Psoas muscle (tissue), 8 donors: Measurements from ENCODE around the gene KIF16B. TPM values are rescaled to one million over a fixed set of nuclear protein-coding genes. Genes with fewer than 3 reads are reported as not detected.
A peak's percentile ranks its signal among the peaks of the same experiment; 100 is the strongest.

Experiments used
- ATAC-seq, 4 donors: fragments of 200-7000 bp; cut with Tn5 transposase; one replicate each; pipeline ENCODE4 v1.9.1; 2020; ENCODE audit warnings: moderate library complexity in 3 of 4, mild to moderate bottlenecking in 2 of 4
- DNase-seq, 2 donors: peaks; one replicate each; pipeline ENCODE4 v3.0.0-alpha.2; 2020
- H3K27ac ChIP-seq: fragments of 200-600 bp; one replicate; pipeline ENCODE4 v1.8.0; 2022
- H3K27me3 ChIP-seq, 3 donors: fragments of 200-600 bp in 1 of 3; one replicate each; pipeline versions ENCODE4 v1.6.1 to v1.8.0; 2013 to 2022; ENCODE audit warnings: low read length in 2 of 3, mild to moderate bottlenecking in 2 of 3, moderate library complexity in 1 of 3; ENCODE audit not compliant: insufficient read depth in 3 of 3
- H3K36me3 ChIP-seq, 2 donors: fragments of 200-600 bp in 1 of 2; one replicate each; pipeline versions ENCODE4 v1.6.1 to v1.8.0; 2013 to 2022; ENCODE audit warnings: low read depth in 1 of 2, mild to moderate bottlenecking in 1 of 2, moderate library complexity in 1 of 2; ENCODE audit not compliant: insufficient read depth in 1 of 2
- H3K4me1 ChIP-seq: fragments of 200-600 bp; one replicate; pipeline ENCODE4 v1.8.0; 2022
- H3K4me3 ChIP-seq: fragments of 200-600 bp; one replicate; pipeline ENCODE4 v1.8.0; 2022; ENCODE audit warnings: mild to moderate bottlenecking
- H3K9me3 ChIP-seq: fragments of 200-600 bp; one replicate; pipeline ENCODE4 v1.8.0; 2022
- WGBS, 3 donors: extraction: QIAGEN DNeasy Blood & Tissue Kit; methylation state at CpG; one replicate each; pipeline versions ENCODE4 v1.1.6 to v1.1.7; 2013; 5-methylcytosine and 5-hydroxymethylcytosine counted together
- intact Hi-C, 2 donors: fragments of 100-400 bp; cut with DNase I; formaldehyde crosslinking; loops; one replicate each; pipeline versions ENCODE4 v1.11.0 to v1.14.2; 2022
- polyA plus RNA-seq, 3 donors: library from polyadenylated mRNA; stranded (reverse); fragments of 200-250 nt; gene quantifications; one replicate each; pipeline ENCODE4 v1.2.3, GENCODE V29; 2013
- total RNA-seq, 4 donors: library from RNA; stranded (reverse); fragmentation: NEBNext Ultra II Directional in 2 of 4; extraction: Animal tissue kit (Norgen Biotek cat#: 25700) in 2 of 4; gene quantifications; one replicate each; pipeline versions ENCODE4 v1.2.1 to v1.2.4, GENCODE V29; 2021 to 2023
- TF ChIP-seq, protein P1 (sequence below): fragments of 200-600 bp; IDR thresholded peaks from one replicate; pipeline ENCODE4 v1.8.0; 2022; ENCODE audit warnings: antibody characterized with exemption
- donor health status: healthy with polysubstance abuse.
- donor health status: DM: no; HTN: no; CAD: no; lungs with moderate emphysema.
- donor health status: Bipolar disorder and iron deficiency.
- donor health status: healthy.
- donor health status: DM: yes; HTN: yes; CAD: no.
- donor health status: DM: no; HTN: no; CAD: no.
- donor health status: DM: no; HTN: no; CAD: no.
- donor health status: DM: yes; HTN: yes; CAD: no.

KIF16B gene
- total and polyA plus RNA-seq, 7 donors = 18.1 to 30.6 (median 24.1) TPM

DNA sequence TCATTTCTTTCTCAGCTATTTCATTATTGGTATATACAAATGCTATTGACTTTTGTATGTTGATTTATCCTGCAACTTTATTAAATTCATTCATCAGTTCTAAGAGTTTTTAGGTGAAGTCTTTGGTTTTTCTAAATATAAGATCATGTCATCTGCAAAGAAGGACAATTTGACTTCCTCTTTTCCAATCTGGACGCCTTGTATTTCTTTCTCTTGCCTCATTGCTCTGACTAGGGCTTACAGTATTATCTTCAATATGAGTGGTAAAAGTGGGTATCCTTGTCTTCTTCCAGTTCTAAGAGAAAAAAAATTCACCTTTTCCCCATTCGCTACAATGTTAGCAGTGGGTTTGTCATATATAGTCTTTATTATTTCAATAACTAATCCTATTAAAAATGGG lies 38.0 kb downstream of the KIF16B start:
- no peaks in the 10 kb centered on the region for H3K9me3 ChIP-seq
- 93 to 97% (median 96%) methylated on average over 2 of the region's 2 CpGs for WGBS, 3 donors
- DNase-seq (no peak), ATAC-seq (no peak)
- H3K27me3 ChIP-seq = no peaks in the 10 kb centered on the region
- H3K27ac ChIP-seq = no peak overlapping the region
- TF ChIP-seq, protein P1, sequence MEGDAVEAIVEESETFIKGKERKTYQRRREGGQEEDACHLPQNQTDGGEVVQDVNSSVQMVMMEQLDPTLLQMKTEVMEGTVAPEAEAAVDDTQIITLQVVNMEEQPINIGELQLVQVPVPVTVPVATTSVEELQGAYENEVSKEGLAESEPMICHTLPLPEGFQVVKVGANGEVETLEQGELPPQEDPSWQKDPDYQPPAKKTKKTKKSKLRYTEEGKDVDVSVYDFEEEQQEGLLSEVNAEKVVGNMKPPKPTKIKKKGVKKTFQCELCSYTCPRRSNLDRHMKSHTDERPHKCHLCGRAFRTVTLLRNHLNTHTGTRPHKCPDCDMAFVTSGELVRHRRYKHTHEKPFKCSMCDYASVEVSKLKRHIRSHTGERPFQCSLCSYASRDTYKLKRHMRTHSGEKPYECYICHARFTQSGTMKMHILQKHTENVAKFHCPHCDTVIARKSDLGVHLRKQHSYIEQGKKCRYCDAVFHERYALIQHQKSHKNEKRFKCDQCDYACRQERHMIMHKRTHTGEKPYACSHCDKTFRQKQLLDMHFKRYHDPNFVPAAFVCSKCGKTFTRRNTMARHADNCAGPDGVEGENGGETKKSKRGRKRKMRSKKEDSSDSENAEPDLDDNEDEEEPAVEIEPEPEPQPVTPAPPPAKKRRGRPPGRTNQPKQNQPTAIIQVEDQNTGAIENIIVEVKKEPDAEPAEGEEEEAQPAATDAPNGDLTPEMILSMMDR = no peak
- H3K4me3 ChIP-seq = no peak overlapping the region
- peaks cover 20% of the 10 kb centered on the region for H3K4me1 ChIP-seq
- H3K36me3 ChIP-seq = no peaks in the 10 kb centered on the region
- intact Hi-C loops = loop anchor here in 1 of 2 donors (5.0 kb wide), 1 partner anchor 37 kb away; the partner anchor contains the start of gene KIF16B

DNA sequence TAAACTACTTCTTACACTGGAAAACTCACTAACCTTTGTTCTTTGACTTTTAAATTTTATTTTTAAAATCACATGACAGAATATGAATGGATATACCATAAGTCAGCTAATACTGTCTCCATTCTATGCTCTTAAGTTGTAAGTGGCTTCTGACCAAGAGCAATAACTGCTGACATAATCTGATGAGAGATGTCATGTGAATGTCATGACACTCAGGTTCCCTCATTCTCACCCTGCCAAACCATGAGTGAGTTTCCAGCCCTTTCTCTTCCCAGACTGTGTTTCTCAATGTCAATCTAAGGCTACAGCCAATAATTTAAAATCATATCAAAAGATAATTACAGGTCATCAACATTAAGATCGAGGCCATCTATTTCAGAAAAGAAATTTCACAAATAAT lies 39.7 kb downstream of the KIF16B start:
- 80 to 94% (median 90%) methylated on average over 1 of the region's 1 CpG for WGBS, 3 donors
- no peak overlapping the region for H3K4me3 ChIP-seq
- H3K27me3 ChIP-seq = no peaks in the 10 kb centered on the region
- no peaks in the 10 kb centered on the region for H3K9me3 ChIP-seq
- H3K4me1 ChIP-seq = peaks cover 26% of the 10 kb centered on the region
- DNase-seq = no peak
- peak; percentile 58 to 81 (median 74) for ATAC-seq
- no peaks in the 10 kb centered on the region for H3K36me3 ChIP-seq
- intact Hi-C loops = no loop called here
- H3K27ac ChIP-seq = peak overlapping the region; percentile 3
- TF ChIP-seq, protein P1 = no peak

GRCh38 chr20:16531485-16531884 lies 41.8 kb downstream of the KIF16B start:
- Histone ChIP-seq H3K27me3 (no peaks in the 10 kb centered on the region), H3K9me3 (no peaks in the 10 kb centered on the region), H3K36me3 (no peaks in the 10 kb centered on the region), H3K4me3 (no peak overlapping the region), H3K4me1 (peaks cover 44% of the 10 kb centered on the region), H3K27ac (no peak overlapping the region)
- ATAC-seq (no peak), DNase-seq (no peak)
- TF ChIP-seq, protein P1 = no peak
- intact Hi-C loops = no loop called here
- WGBS, 3 donors = 88 to 99% (median 95%) methylated on average over 8 of the region's 8 CpGs

GRCh38 chr20:16530201-16530681 lies 43.0 kb downstream of the KIF16B start:
- WGBS, 3 donors = 93 to 95% (median 94%) methylated on average over 15 of the region's 15 CpGs
- ATAC-seq = no peak

More at GRCh38 chr20:16530201-16530681, 43.0 kb downstream of the KIF16B start:
- Histone ChIP-seq H3K36me3 (no peaks in the 10 kb centered on the region), H3K27me3 (no peaks in the 10 kb centered on the region), H3K27ac (no peak overlapping the region), H3K9me3 (no peaks in the 10 kb centered on the region), H3K4me1 (peaks cover 49% of the 10 kb centered on the region), H3K4me3 (no peak overlapping the region)
- TF ChIP-seq, protein P1 = no peak
- no peak for DNase-seq
- intact Hi-C loops = no loop called here
